PFSK-1 (cell line): ENCODE data around the gene PITRM1.

Experiments used
- FOXP2 ChIP-seq: optimal IDR thresholded peaks from 2 replicates; pipeline ENCODE3; 2011; ENCODE audit warnings: borderline replicate concordance, control low read depth, inconsistent platforms; ENCODE audit not compliant: insufficient read depth; ENCODE audit errors: extremely low read length, extremely low read depth
- POLR2AphosphoS5 ChIP-seq: IDR thresholded peaks from 2 replicates; pipeline ENCODE4 v1.6.1; 2012; ENCODE audit warnings: low read depth, mild to moderate bottlenecking, control low read depth, low read length, moderate library complexity
- REST ChIP-seq, 2 experiments: IDR thresholded peaks; 2 replicates each; pipeline versions ENCODE4 v1.6.1 to v1.8.0; 2011 to 2012; ENCODE audit warnings: low read depth in 2 of 2, low read length in 2 of 2, control low read depth in 1 of 2, inconsistent platforms in 1 of 2, mild to moderate bottlenecking in 1 of 2, moderate library complexity in 1 of 2; ENCODE audit not compliant: insufficient read depth in 1 of 2
- SIN3A ChIP-seq: IDR thresholded peaks from 2 replicates; pipeline ENCODE4 v1.6.1; 2012; ENCODE audit warnings: mild to moderate bottlenecking, low read length, moderate library complexity, borderline replicate concordance; ENCODE audit not compliant: insufficient read depth
- TAF1 ChIP-seq: IDR thresholded peaks from 2 replicates; pipeline ENCODE4 v1.6.1; 2012; ENCODE audit warnings: low read length, control low read depth, borderline replicate concordance; ENCODE audit not compliant: insufficient read depth

The PITRM1 gene

GRCh38 chr10:3152566-3152935 is 20.0 kb downstream of the PITRM1 start:
- no peak for TF ChIP-seq TAF1
- TF ChIP-seq POLR2AphosphoS5: no peak
- no peak for TF ChIP-seq REST (IDR thresholded peaks at IDR 0.05; ENCODE audit: insufficient read depth in 1 of 2, low read depth in 2 of 2, low read length in 2 of 2)
- TF ChIP-seq FOXP2: no peak
- no peak for TF ChIP-seq SIN3A

- TF ChIP-seq FOXP2: no peak
- no peak for TF ChIP-seq REST (IDR thresholded peaks at IDR 0.05; ENCODE audit: insufficient read depth in 1 of 2, low read depth in 2 of 2, low read length in 2 of 2)
- TF ChIP-seq TAF1: no peak
- no peak for TF ChIP-seq SIN3A
- no peak for TF ChIP-seq POLR2AphosphoS5
Observed at GRCh38 chr10:3151889-3152565, 20.6 kb downstream of the PITRM1 start.

- TF ChIP-seq SIN3A (no peak), TAF1 (no peak), POLR2AphosphoS5 (no peak), FOXP2 (no peak), REST (IDR thresholded peaks at IDR 0.05; ENCODE audit: insufficient read depth in 1 of 2, low read depth in 2 of 2, low read length in 2 of 2) (no peak)
Observed at GRCh38 chr10:3150961-3151360, 21.6 kb downstream of the PITRM1 start.

GRCh38 chr10:3150366-3150765 is 22.2 kb downstream of the PITRM1 start:
- TF ChIP-seq REST (IDR thresholded peaks at IDR 0.05; ENCODE audit: insufficient read depth in 1 of 2, low read depth in 2 of 2, low read length in 2 of 2) (no peak), SIN3A (no peak), FOXP2 (no peak), TAF1 (no peak), POLR2AphosphoS5 (no peak)

GRCh38 chr10:3149918-3150317 is 22.7 kb downstream of the PITRM1 start:
- TF ChIP-seq FOXP2 (no peak), POLR2AphosphoS5 (no peak), TAF1 (no peak), REST (IDR thresholded peaks at IDR 0.05; ENCODE audit: insufficient read depth in 1 of 2, low read depth in 2 of 2, low read length in 2 of 2) (no peak), SIN3A (no peak)
